Bronchial epithelial cell (primary cell): ENCODE measurements around the gene BABAM2. TPM values are rescaled to one million over a fixed set of nuclear protein-coding genes. Genes with fewer than 3 reads are reported as not detected.
A peak's percentile ranks its signal among the peaks of the same experiment; 100 is the strongest.

Experiments
- DNase-seq: peaks from one replicate; pipeline ENCODE4 v3.0.0-alpha.2; 2010; ENCODE audit warnings: low read depth
- FAIRE-seq: peaks from 2 replicates; lab custom pipeline; 2011; peaks lifted over from hg19 to GRCh38; lab: Jason Lieb, UNC
- H3K27me3 ChIP-seq: 2 replicates; pipeline ENCODE4 v1.5.1; 2011; ENCODE audit warnings: low read length; ENCODE audit not compliant: control insufficient read depth, insufficient read depth
- H3K36me3 ChIP-seq: 2 replicates; pipeline ENCODE4 v1.5.1; 2011; ENCODE audit warnings: low read length; ENCODE audit not compliant: control insufficient read depth, insufficient read depth
- H3K4me3 ChIP-seq: 2 replicates; pipeline ENCODE4 v1.5.1; 2011; ENCODE audit warnings: mild to moderate bottlenecking, low read depth, low read length, control low read depth
- total RNA-seq: library from RNA; depleted of rRNA; stranded (reverse); fragments of >200 nt; gene quantifications from 2 replicates; pipeline ENCODE4 v1.2.1, GENCODE V29; 2014
- TF ChIP-seq, protein P1 (sequence below): IDR thresholded peaks from 2 replicates; pipeline ENCODE4 v1.5.1; 2011; ENCODE audit warnings: mild to moderate bottlenecking, moderate library complexity, low read length, control low read depth, inconsistent platforms; ENCODE audit not compliant: insufficient read depth, severe bottlenecking

BABAM2 gene
- 8.4 and 15.9 TPM in 2 replicates for total RNA-seq

GRCh38 chr2:27890146-27890923, at the start of gene BABAM2, which contains the start of gene RBKS:
BABAM2 (plus strand) TSS chr2:27890729; CDS start chr2:27894557, 3,828 bp downstream.
RBKS (minus strand) TSS chr2:27890387; CDS start chr2:27890345, 42 bp downstream.
- H3K27me3 ChIP-seq: no peaks in the 10 kb centered on the region
- DNase-seq: peak; percentile 73
- FAIRE-seq: no peak
- H3K4me3 ChIP-seq: peak within 1 kb of the TSS; percentile 97
- peaks cover 2% of the 10 kb centered on the region for H3K36me3 ChIP-seq
- TF ChIP-seq, protein P1, sequence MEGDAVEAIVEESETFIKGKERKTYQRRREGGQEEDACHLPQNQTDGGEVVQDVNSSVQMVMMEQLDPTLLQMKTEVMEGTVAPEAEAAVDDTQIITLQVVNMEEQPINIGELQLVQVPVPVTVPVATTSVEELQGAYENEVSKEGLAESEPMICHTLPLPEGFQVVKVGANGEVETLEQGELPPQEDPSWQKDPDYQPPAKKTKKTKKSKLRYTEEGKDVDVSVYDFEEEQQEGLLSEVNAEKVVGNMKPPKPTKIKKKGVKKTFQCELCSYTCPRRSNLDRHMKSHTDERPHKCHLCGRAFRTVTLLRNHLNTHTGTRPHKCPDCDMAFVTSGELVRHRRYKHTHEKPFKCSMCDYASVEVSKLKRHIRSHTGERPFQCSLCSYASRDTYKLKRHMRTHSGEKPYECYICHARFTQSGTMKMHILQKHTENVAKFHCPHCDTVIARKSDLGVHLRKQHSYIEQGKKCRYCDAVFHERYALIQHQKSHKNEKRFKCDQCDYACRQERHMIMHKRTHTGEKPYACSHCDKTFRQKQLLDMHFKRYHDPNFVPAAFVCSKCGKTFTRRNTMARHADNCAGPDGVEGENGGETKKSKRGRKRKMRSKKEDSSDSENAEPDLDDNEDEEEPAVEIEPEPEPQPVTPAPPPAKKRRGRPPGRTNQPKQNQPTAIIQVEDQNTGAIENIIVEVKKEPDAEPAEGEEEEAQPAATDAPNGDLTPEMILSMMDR: no peak

- Histone ChIP-seq H3K27me3 (no peaks in the 10 kb centered on the region), H3K36me3 (no peaks in the 10 kb centered on the region), H3K4me3 (no peak overlapping the region)
- FAIRE-seq: no peak
- DNase-seq: no peak
- TF ChIP-seq, protein P1: no peak
Observed at GRCh38 chr2:27842894-27843293, 47.6 kb upstream of the BABAM2 start.

- Histone ChIP-seq H3K27me3 (no peaks in the 10 kb centered on the region), H3K4me3 (no peak overlapping the region), H3K36me3 (no peaks in the 10 kb centered on the region)
- DNase-seq (peak; percentile 71), FAIRE-seq (no peak)
- TF ChIP-seq, protein P1: no peak
Observed at GRCh38 chr2:27843992-27844391, 46.5 kb upstream of the BABAM2 start.

GRCh38 chr2:27844821-27845255, 45.7 kb upstream of the BABAM2 start:
- no peaks in the 10 kb centered on the region for H3K27me3 ChIP-seq
- TF ChIP-seq, protein P1: no peak
- no peaks in the 10 kb centered on the region for H3K36me3 ChIP-seq
- DNase-seq: peak; percentile 70
- no peak for FAIRE-seq
- no peak overlapping the region for H3K4me3 ChIP-seq

DNA sequence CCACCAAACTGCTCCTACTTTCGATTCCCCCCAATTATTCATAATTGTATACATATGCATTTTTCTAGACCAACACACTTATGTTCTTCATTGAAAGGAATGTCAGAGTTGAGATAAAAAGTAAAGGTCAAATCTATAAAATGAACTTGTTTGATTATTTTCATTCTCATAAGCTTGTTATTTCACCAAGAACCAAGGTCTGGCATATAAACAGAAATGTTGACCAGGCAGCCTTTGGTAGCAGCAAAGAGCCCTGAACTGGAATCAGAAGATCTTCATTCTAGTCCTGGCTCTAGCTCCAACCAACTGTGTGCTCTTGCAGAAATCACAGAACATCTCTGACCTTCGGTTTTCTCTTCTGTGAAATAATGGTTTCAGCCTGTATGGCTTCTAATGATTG, 43.2 kb upstream of the BABAM2 start:
- H3K36me3 ChIP-seq: no peaks in the 10 kb centered on the region
- H3K27me3 ChIP-seq: no peaks in the 10 kb centered on the region
- TF ChIP-seq, protein P1: no peak
- no peak for FAIRE-seq
- no peak for DNase-seq
- no peak overlapping the region for H3K4me3 ChIP-seq
